Keratinocyte (primary cell): ENCODE data around the gene TMEM243. TPM values are rescaled to one million over a fixed set of nuclear protein-coding genes. Genes with fewer than 3 reads are reported as not detected.

Source experiments
- DNase-seq: peaks from one replicate; pipeline ENCODE4 v3.0.0-alpha.2; 2011; ENCODE audit warnings: low read depth, missing footprints, low spot score
- FAIRE-seq: peaks from 2 replicates; lab custom pipeline; 2011; peaks lifted over from hg19 to GRCh38; lab: Jason Lieb, UNC
- H2AFZ ChIP-seq: 2 replicates; pipeline ENCODE4 v1.6.0; 2012; ENCODE audit warnings: low read length, control low read depth, inconsistent platforms; ENCODE audit not compliant: control insufficient read depth
- H3K27ac ChIP-seq: 2 replicates; pipeline ENCODE4 v1.5.1; 2011; ENCODE audit warnings: low read length; ENCODE audit not compliant: control insufficient read depth, insufficient read depth
- H3K27me3 ChIP-seq: 3 replicates; pipeline ENCODE4 v1.6.0; 2011; ENCODE audit warnings: low read length; ENCODE audit not compliant: control insufficient read depth, insufficient read depth; ENCODE audit errors: extremely low read depth
- H3K36me3 ChIP-seq, 2 experiments: 2 replicates in 1 of 2; 3 replicates in 1 of 2; pipeline ENCODE4 v1.5.1; 2011; ENCODE audit warnings: low read length in 2 of 2, mild to moderate bottlenecking in 1 of 2; ENCODE audit not compliant: control insufficient read depth in 2 of 2, insufficient read depth in 2 of 2; ENCODE audit errors: extremely low read depth in 1 of 2
- H3K4me1 ChIP-seq: 3 replicates; pipeline ENCODE4 v1.5.1; 2011; ENCODE audit warnings: low read length; ENCODE audit not compliant: control insufficient read depth, insufficient read depth; ENCODE audit errors: extremely low read depth
- H3K4me2 ChIP-seq: 3 replicates; pipeline ENCODE4 v1.6.0; 2011; ENCODE audit warnings: low read depth, low read length; ENCODE audit not compliant: control insufficient read depth, insufficient read depth; ENCODE audit errors: extremely low read depth
- H3K4me3 ChIP-seq, 3 experiments: fragments of 200-600 bp in 1 of 3; sonication (generic) in 1 of 3; 2 replicates in 2 of 3; 3 replicates in 1 of 3; pipeline ENCODE4 v1.5.1; 2011 to 2016; ENCODE audit warnings: low read length in 3 of 3, mild to moderate bottlenecking in 3 of 3, control low read depth in 2 of 3, inconsistent platforms in 1 of 3, low read depth in 1 of 3, mixed read lengths in 1 of 3, mixed run types in 1 of 3, moderate library complexity in 1 of 3; ENCODE audit not compliant: control insufficient read depth in 2 of 3, insufficient read depth in 2 of 3; ENCODE audit errors: extremely low read depth in 1 of 3
- H3K79me2 ChIP-seq: 2 replicates; pipeline ENCODE4 v1.6.0; 2012; ENCODE audit warnings: low read length; ENCODE audit not compliant: control insufficient read depth, insufficient read depth
- H3K9ac ChIP-seq: 3 replicates; pipeline ENCODE4 v1.6.0; 2011; ENCODE audit warnings: low read length; ENCODE audit not compliant: control insufficient read depth, insufficient read depth; ENCODE audit errors: extremely low read depth
- H3K9me1 ChIP-seq: 3 replicates; pipeline ENCODE4 v1.6.0; 2011; ENCODE audit warnings: low read length; ENCODE audit not compliant: control insufficient read depth, insufficient read depth; ENCODE audit errors: extremely low read depth
- H3K9me3 ChIP-seq: 2 replicates; pipeline ENCODE4 v1.5.1; 2012; ENCODE audit warnings: low read depth, low read length; ENCODE audit not compliant: control insufficient read depth
- H4K20me1 ChIP-seq: 3 replicates; pipeline ENCODE4 v1.6.0; 2011; ENCODE audit warnings: low read length; ENCODE audit not compliant: control insufficient read depth, insufficient read depth; ENCODE audit errors: extremely low read depth
- EZH2 ChIP-seq: IDR thresholded peaks from one replicate; pipeline ENCODE4 v1.6.1; 2012; ENCODE audit warnings: inconsistent platforms, mild to moderate bottlenecking, low read length, moderate library complexity
- dilution Hi-C: fragments of 300-500 bp; cut with MboI; formaldehyde crosslinking; loops from one replicate; pipeline ENCODE4 v1.7.0; 2020; ENCODE audit warnings: low sequenced_read_pairs; ENCODE audit not compliant: extremely low pct_ligation_motif_present
- polyA plus RNA-seq, 5 experiments: library from polyadenylated mRNA; depleted of rRNA in 3 of 5; stranded (reverse) in 3 of 5; stranded (forward) in 1 of 5; unstranded in 1 of 5; fragments of >200 nt; gene quantifications; 1 replicate in 1 of 5; 2 replicates in 3 of 5; 3 replicates in 1 of 5; pipeline versions ENCODE4 v1.2.1 to v1.2.3, GENCODE V29; 2011 to 2012; ENCODE audit warnings: missing spikeins in 2 of 5, low read depth in 1 of 5, low replicate concordance in 1 of 5
- TF ChIP-seq, protein P1 (sequence below), 3 experiments: IDR thresholded peaks in 1 of 3; conservative IDR thresholded peaks in 1 of 3; optimal IDR thresholded peaks in 1 of 3; 2 replicates in 2 of 3; 3 replicates in 1 of 3; pipeline versions ENCODE3 to v1.5.1; 2011; ENCODE audit warnings: low read length in 3 of 3, mild to moderate bottlenecking in 3 of 3, moderate library complexity in 2 of 3, control low read depth in 1 of 3, inconsistent platforms in 1 of 3; ENCODE audit not compliant: insufficient read depth in 2 of 3; ENCODE audit errors: extremely low read depth in 1 of 3

Gene TMEM243
- polyA plus RNA-seq, 1 donor (not counting 4 experiments of a cell fraction or from before 2014, with no cell fraction given) = 30.6 TPM

DNA sequence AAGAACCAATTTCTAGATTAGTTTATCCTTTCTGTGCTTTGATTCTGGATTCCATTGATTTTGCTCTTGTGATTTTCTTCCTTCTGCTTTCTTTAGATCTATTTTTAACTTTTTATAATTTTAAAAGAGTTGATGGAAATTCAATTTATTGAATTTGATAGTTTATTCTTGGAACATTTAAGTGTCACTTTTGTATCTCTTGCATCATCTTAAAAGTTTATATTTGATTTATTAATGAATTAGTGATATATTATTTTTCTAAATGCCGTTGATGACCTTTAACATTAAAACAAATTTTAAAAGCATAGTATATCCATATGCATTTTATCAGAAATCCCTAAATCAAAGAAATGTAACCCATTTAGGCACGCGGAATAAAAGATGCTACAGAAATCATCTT lies 40.4 kb downstream of the TMEM243 start:
- H3K27me3 ChIP-seq = no peaks in the 10 kb centered on the region
- H4K20me1 ChIP-seq = no peaks in the 10 kb centered on the region
- no peak overlapping the region for H3K4me3 ChIP-seq
- H3K4me2 ChIP-seq = no peak overlapping the region
- H3K27ac ChIP-seq = no peak overlapping the region
- TF ChIP-seq EZH2 = no peak
- TF ChIP-seq, protein P1, sequence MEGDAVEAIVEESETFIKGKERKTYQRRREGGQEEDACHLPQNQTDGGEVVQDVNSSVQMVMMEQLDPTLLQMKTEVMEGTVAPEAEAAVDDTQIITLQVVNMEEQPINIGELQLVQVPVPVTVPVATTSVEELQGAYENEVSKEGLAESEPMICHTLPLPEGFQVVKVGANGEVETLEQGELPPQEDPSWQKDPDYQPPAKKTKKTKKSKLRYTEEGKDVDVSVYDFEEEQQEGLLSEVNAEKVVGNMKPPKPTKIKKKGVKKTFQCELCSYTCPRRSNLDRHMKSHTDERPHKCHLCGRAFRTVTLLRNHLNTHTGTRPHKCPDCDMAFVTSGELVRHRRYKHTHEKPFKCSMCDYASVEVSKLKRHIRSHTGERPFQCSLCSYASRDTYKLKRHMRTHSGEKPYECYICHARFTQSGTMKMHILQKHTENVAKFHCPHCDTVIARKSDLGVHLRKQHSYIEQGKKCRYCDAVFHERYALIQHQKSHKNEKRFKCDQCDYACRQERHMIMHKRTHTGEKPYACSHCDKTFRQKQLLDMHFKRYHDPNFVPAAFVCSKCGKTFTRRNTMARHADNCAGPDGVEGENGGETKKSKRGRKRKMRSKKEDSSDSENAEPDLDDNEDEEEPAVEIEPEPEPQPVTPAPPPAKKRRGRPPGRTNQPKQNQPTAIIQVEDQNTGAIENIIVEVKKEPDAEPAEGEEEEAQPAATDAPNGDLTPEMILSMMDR (optimal IDR thresholded peaks at IDR 0.05 in 1 of 3, IDR thresholded peaks at IDR 0.05 in 1 of 3, conservative IDR thresholded peaks at IDR 0.05 in 1 of 3; ENCODE audit: extremely low read depth in 1 of 3, insufficient read depth in 2 of 3, low read length in 3 of 3) = no peak
- H3K36me3 ChIP-seq = peaks cover 7 to 28% of the 10 kb centered on the region in 2 experiments
- no peak overlapping the region for H2AFZ ChIP-seq
- DNase-seq (no peak), FAIRE-seq (no peak)
- peaks cover 2% of the 10 kb centered on the region for H3K4me1 ChIP-seq
- H3K9me1 ChIP-seq = no peaks in the 10 kb centered on the region
- no peaks in the 10 kb centered on the region for H3K79me2 ChIP-seq
- H3K9ac ChIP-seq = no peak overlapping the region
- dilution Hi-C loops = no loop called here
- H3K9me3 ChIP-seq = no peaks in the 10 kb centered on the region

DNA sequence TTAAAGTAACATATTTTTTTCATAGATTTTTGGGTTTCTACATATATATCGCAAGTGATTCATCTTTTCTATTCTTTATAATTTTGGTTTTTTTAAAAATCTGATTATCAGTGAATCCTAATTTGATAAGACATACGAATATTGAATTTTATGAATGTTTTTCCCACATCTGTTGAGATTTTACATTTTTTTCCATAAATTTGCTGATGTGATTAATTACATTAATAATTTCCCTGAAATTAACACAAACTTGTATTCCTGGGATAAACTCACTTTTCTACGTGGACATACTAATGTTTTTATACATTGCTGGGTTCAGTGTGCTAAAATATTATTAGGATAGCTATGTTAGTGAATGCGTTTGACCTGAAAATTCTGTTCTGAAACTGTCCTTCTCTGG lies 41.2 kb downstream of the TMEM243 start:
- peaks cover 12 to 29% of the 10 kb centered on the region in 2 experiments for H3K36me3 ChIP-seq

More for the DNA sequence above, 41.2 kb downstream of the TMEM243 start:
- Histone ChIP-seq H3K4me3 (no peak overlapping the region), H3K9ac (no peak overlapping the region), H3K27me3 (no peaks in the 10 kb centered on the region), H3K27ac (no peak overlapping the region), H3K9me1 (no peaks in the 10 kb centered on the region), H3K4me2 (no peak overlapping the region), H3K4me1 (no peaks in the 10 kb centered on the region), H2AFZ (no peak overlapping the region), H3K9me3 (no peaks in the 10 kb centered on the region), H4K20me1 (no peaks in the 10 kb centered on the region), H3K79me2 (no peaks in the 10 kb centered on the region)
- FAIRE-seq (no peak), DNase-seq (no peak)
- TF ChIP-seq EZH2 = no peak
- TF ChIP-seq, protein P1 (optimal IDR thresholded peaks at IDR 0.05 in 1 of 3, IDR thresholded peaks at IDR 0.05 in 1 of 3, conservative IDR thresholded peaks at IDR 0.05 in 1 of 3; ENCODE audit: extremely low read depth in 1 of 3, insufficient read depth in 2 of 3, low read length in 3 of 3) = no peak
- dilution Hi-C loops = no loop called here
